Measurements from ENCODE around the gene JAG2.

The JAG2 gene

GRCh38 chr14:105137481-105138020 is 31.0 kb downstream of the JAG2 start:
- Histone ChIP-seq H3K27me3 (ENCODE audit: insufficient read depth, low read length) (peaks cover 22% of the 10 kb centered on the region; the same call in 1 of the 2 replicates), H3F3A (ENCODE audit: insufficient read depth, low read length) (no peaks in the 10 kb centered on the region), H3K36me3 (ENCODE audit: insufficient read depth, low read length) (no peaks in the 10 kb centered on the region), H3K9me2 (ENCODE audit: low read depth, low read length) (no peaks in the 10 kb centered on the region), H2AFZ (ENCODE audit: low read length) (no peak overlapping the region), H3K4me1 (ENCODE audit: insufficient read depth, low read length, severe bottlenecking) (no peaks in the 10 kb centered on the region), H3K9ac (ENCODE audit: low read length) (no peak overlapping the region), H3K9me3 (ENCODE audit: low read length) (peaks cover 13% of the 10 kb centered on the region), H3K4me3 (ENCODE audit: low read depth, low read length, poor library complexity, severe bottlenecking) (no peak overlapping the region), H3K4me2 (ENCODE audit: low read length) (no peak overlapping the region), H3K79me2 (ENCODE audit: insufficient read depth, low read length) (no peaks in the 10 kb centered on the region), H4K20me1 (ENCODE audit: insufficient read depth, low read length) (no peaks in the 10 kb centered on the region), H3K27ac (ENCODE audit: low read depth, low read length, poor library complexity, severe bottlenecking) (no peak overlapping the region)
- TF ChIP-seq CTCF (IDR thresholded peaks at IDR 0.05; ENCODE audit: low read length) = no peak
- no peak for TF ChIP-seq EZH2 (IDR thresholded peaks at IDR 0.05; ENCODE audit: borderline replicate concordance, low read length)

GRCh38 chr14:105136401-105137322 is 31.9 kb downstream of the JAG2 start:
- no peak overlapping the region for H3K4me2 ChIP-seq (ENCODE audit: low read length)
- no peaks in the 10 kb centered on the region for H3K4me1 ChIP-seq (ENCODE audit: insufficient read depth, low read length, severe bottlenecking)
- no peaks in the 10 kb centered on the region for H4K20me1 ChIP-seq (ENCODE audit: insufficient read depth, low read length)
- H2AFZ ChIP-seq (ENCODE audit: low read length) = no peak overlapping the region
- H3K9ac ChIP-seq (ENCODE audit: low read length) = no peak overlapping the region
- peaks cover 15% of the 10 kb centered on the region for H3K9me3 ChIP-seq (ENCODE audit: low read length)
- H3K36me3 ChIP-seq (ENCODE audit: insufficient read depth, low read length) = no peaks in the 10 kb centered on the region
- no peaks in the 10 kb centered on the region for H3K9me2 ChIP-seq (ENCODE audit: low read depth, low read length)
- no peaks in the 10 kb centered on the region for H3K79me2 ChIP-seq (ENCODE audit: insufficient read depth, low read length)
- H3K4me3 ChIP-seq (ENCODE audit: low read depth, low read length, poor library complexity, severe bottlenecking) = no peak overlapping the region
- no peaks in the 10 kb centered on the region for H3F3A ChIP-seq (ENCODE audit: insufficient read depth, low read length)
- no peak for TF ChIP-seq CTCF (IDR thresholded peaks at IDR 0.05; ENCODE audit: low read length)
- TF ChIP-seq EZH2 (IDR thresholded peaks at IDR 0.05; ENCODE audit: borderline replicate concordance, low read length) = no peak
- peaks cover 22% of the 10 kb centered on the region; the same call in 1 of the 2 replicates for H3K27me3 ChIP-seq (ENCODE audit: insufficient read depth, low read length)
- H3K27ac ChIP-seq (ENCODE audit: low read depth, low read length, poor library complexity, severe bottlenecking) = no peak overlapping the region

- H3K4me1 ChIP-seq (ENCODE audit: insufficient read depth, low read length, severe bottlenecking) = no peaks in the 10 kb centered on the region
- peaks cover 18% of the 10 kb centered on the region for H3K9me3 ChIP-seq (ENCODE audit: low read length)
- H3K9me2 ChIP-seq (ENCODE audit: low read depth, low read length) = no peaks in the 10 kb centered on the region
- H3K4me2 ChIP-seq (ENCODE audit: low read length) = no peak overlapping the region
- H3K9ac ChIP-seq (ENCODE audit: low read length) = no peak overlapping the region
- TF ChIP-seq CTCF (IDR thresholded peaks at IDR 0.05; ENCODE audit: low read length) (no peak), EZH2 (IDR thresholded peaks at IDR 0.05; ENCODE audit: borderline replicate concordance, low read length) (no peak)
- H3K4me3 ChIP-seq (ENCODE audit: low read depth, low read length, poor library complexity, severe bottlenecking) = no peak overlapping the region
- no peaks in the 10 kb centered on the region; the same call in 1 of the 2 replicates for H3K36me3 ChIP-seq (ENCODE audit: insufficient read depth, low read length)
- peaks cover 22% of the 10 kb centered on the region; the same call in 1 of the 2 replicates for H3K27me3 ChIP-seq (ENCODE audit: insufficient read depth, low read length)
- no peaks in the 10 kb centered on the region for H3K79me2 ChIP-seq (ENCODE audit: insufficient read depth, low read length)
- no peak overlapping the region for H3K27ac ChIP-seq (ENCODE audit: low read depth, low read length, poor library complexity, severe bottlenecking)
- H4K20me1 ChIP-seq (ENCODE audit: insufficient read depth, low read length) = no peaks in the 10 kb centered on the region
- H3F3A ChIP-seq (ENCODE audit: insufficient read depth, low read length) = no peaks in the 10 kb centered on the region
- no peak overlapping the region for H2AFZ ChIP-seq (ENCODE audit: low read length)
Observed at GRCh38 chr14:105135700-105136395, 32.7 kb downstream of the JAG2 start.
